Bladder microvascular endothelial cell (primary cell): Measurements from ENCODE around the gene SLC27A3. TPM values are rescaled to one million over a fixed set of nuclear protein-coding genes. Genes with fewer than 3 reads are reported as not detected.

Experiments used
- total RNA-seq: library from RNA; depleted of rRNA; stranded (reverse); fragments of >200 nt; gene quantifications from 2 replicates; pipeline ENCODE4 v1.2.3, GENCODE V29; 2014

SLC27A3 gene, protein sequence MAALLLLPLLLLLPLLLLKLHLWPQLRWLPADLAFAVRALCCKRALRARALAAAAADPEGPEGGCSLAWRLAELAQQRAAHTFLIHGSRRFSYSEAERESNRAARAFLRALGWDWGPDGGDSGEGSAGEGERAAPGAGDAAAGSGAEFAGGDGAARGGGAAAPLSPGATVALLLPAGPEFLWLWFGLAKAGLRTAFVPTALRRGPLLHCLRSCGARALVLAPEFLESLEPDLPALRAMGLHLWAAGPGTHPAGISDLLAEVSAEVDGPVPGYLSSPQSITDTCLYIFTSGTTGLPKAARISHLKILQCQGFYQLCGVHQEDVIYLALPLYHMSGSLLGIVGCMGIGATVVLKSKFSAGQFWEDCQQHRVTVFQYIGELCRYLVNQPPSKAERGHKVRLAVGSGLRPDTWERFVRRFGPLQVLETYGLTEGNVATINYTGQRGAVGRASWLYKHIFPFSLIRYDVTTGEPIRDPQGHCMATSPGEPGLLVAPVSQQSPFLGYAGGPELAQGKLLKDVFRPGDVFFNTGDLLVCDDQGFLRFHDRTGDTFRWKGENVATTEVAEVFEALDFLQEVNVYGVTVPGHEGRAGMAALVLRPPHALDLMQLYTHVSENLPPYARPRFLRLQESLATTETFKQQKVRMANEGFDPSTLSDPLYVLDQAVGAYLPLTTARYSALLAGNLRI
- 19.4 and 29.0 TPM in 2 replicates for total RNA-seq

DNA sequence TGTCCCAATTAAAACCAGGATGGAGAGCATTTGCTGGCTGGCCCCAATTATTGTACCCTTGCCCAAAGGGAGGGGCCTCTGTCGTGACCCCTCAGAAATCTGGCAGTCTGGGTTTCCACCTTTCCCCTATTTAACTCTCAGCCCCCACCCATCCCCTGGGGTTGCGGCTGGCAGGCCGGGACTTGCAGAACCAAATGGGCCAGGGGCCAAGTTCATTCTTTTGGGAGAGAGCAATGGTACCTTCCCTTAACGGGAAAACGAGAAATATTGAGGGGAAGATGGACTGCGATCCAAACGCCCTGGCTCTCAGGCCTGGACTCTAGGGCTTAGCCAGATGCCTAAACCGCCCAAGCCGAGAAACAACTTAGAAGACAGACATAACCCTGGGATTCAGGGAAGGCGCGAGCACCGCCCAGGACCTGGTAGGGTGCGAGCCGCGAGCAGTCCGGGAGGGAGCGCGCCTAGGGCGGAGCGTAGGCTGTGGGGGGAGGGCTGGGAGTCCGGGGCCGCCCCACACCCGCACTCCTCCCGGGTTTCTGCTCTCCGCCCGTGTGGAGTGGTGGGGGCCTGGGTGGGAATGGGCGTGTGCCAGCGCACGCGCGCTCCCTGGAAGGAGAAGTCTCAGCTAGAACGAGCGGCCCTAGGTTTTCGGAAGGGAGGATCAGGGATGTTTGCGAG, at the start of gene SLC27A3:
Gene SLC27A3, plus strand, starts transcription at position 628 of the 678 bp plus-strand sequence. CDS start 91 bp downstream, outside the sequence.

DNA sequence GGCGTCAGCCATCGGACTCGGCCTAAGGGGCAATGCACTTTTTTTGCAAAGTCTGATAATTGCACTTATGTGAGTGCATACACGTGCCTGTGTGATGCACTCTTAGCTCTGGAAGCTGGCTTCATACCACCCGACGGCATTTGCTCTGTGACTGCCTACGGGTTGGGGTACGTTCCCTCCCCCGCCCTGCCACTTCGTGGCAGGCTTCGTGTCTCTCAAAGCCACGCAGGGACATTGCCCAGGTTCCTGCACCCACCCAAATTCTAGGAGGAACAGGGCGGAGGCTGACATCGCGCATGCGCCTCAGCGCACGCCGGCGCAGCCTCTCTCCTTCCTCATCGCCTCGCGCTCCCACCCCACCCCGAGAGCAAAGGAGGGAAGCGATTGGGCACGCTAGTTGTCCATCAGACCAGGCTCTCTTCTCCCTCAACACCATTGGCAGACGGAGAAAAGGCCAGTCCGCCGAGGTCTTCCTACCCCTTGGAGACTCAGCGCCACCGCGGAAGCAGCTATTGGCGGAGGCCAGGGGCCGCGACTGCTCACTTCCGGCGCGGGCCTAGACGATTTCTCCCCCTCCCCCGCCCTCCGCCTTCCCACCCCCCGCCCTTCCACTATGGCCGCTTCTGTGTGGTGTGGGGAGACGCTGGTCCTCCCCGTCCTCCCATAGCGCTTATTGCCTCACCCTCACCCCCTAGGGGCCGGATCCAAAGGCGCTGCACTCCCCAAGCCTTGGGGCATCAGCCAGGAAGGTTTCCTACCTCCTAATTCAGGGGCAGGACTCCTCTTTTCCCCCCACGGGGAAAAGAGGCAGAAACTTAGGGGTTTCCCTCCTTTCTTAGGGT, 47.5 kb upstream of the SLC27A3 start, which contains the start of gene INTS3:
Gene INTS3, plus strand, starts transcription at position 588 of the 842 bp plus-strand sequence. CDS start 585 bp downstream, outside the sequence.

Other genes with a start within 250 kb of the SLC27A3 start
- gene S100A6, start 239.4 kb upstream of the SLC27A3 start, total RNA-seq, result 401 and 1,159 TPM in 2 replicates
- not detected in 2 replicates for gene S100A5, start 234.5 kb upstream of the SLC27A3 start, total RNA-seq
- gene S100A4, start 229.6 kb upstream of the SLC27A3 start, total RNA-seq, result 2.6 and 4.0 TPM in 2 replicates
- gene S100A3, start 226.1 kb upstream of the SLC27A3 start, total RNA-seq, result 0.50 and 3.1 TPM in 2 replicates
- 1.3 and 1.5 TPM in 2 replicates for gene S100A2, start 209.6 kb upstream of the SLC27A3 start, total RNA-seq
- gene S100A16, start 162.3 kb upstream of the SLC27A3 start, total RNA-seq, result 326 and 366 TPM in 2 replicates
- not detected in 2 replicates for gene S100A14, start 159.1 kb upstream of the SLC27A3 start, total RNA-seq
- gene S100A13, start 147.9 kb upstream of the SLC27A3 start, total RNA-seq, result 68.5 and 259 TPM in 2 replicates
- gene S100A1, start 147.0 kb upstream of the SLC27A3 start, total RNA-seq, result under 0.01 TPM in 1 of 2 replicates, not detected in the other
- gene CHTOP, start 141.3 kb upstream of the SLC27A3 start, total RNA-seq, result 20.4 and 43.0 TPM in 2 replicates
- gene SNAPIN, start 116.7 kb upstream of the SLC27A3 start, total RNA-seq, result 32.3 and 41.4 TPM in 2 replicates
- gene ILF2, start 104.4 kb upstream of the SLC27A3 start, total RNA-seq, result 204 and 230 TPM in 2 replicates
- 19.4 and 30.6 TPM in 2 replicates for gene NPR1, start 96.7 kb upstream of the SLC27A3 start, total RNA-seq
- 22.0 and 41.3 TPM in 2 replicates for gene INTS3, start 47.4 kb upstream of the SLC27A3 start, total RNA-seq
- 3.6 and 9.8 TPM in 2 replicates for gene GATAD2B, start 147.6 kb downstream of the SLC27A3 start, total RNA-seq
- gene DENND4B, start 171.3 kb downstream of the SLC27A3 start, total RNA-seq, result 9.1 and 25.8 TPM in 2 replicates
- 5.0 and 7.9 TPM in 2 replicates for gene CRTC2, start 183.2 kb downstream of the SLC27A3 start, total RNA-seq
- gene SLC39A1, start 188.1 kb downstream of the SLC27A3 start, total RNA-seq, result 87.4 and 114 TPM in 2 replicates
- 6.5 and 8.3 TPM in 2 replicates for gene CREB3L4, start 192.5 kb downstream of the SLC27A3 start, total RNA-seq
- gene JTB, start 202.3 kb downstream of the SLC27A3 start, total RNA-seq, result 73.7 and 78.2 TPM in 2 replicates
- gene RAB13, start 210.9 kb downstream of the SLC27A3 start, total RNA-seq, result 48.4 and 87.2 TPM in 2 replicates
- 596 and 1,367 TPM in 2 replicates for gene RPS27, start 215.4 kb downstream of the SLC27A3 start, total RNA-seq